Skin of body (tissue), 2 donors: ENCODE results near the gene DISP2. TPM values are rescaled to one million over a fixed set of nuclear protein-coding genes. Genes with fewer than 3 reads are reported as not detected.

Source experiments
- DNase-seq: peaks from one replicate; lab custom pipeline; 2025; lab: John Stamatoyannopoulos, UW
- total RNA-seq: library from RNA; depleted of rRNA; stranded (reverse); fragments of >200 nt; gene quantifications from one replicate; pipeline ENCODE4 v1.2.3, GENCODE V29; 2014

DISP2 gene
- total RNA-seq = 0.79 TPM

- peak; percentile 49 for DNase-seq
These were observed at the start of gene DISP2 for GRCh38 chr15:40357723-40358470. Gene DISP2 (plus strand): TSS chr15:40358219. CDS start chr15:40358322, 103 bp downstream.

GRCh38 chr15:40309344-40309862 lies 48.6 kb upstream of the DISP2 start:
- no peak for DNase-seq

GRCh38 chr15:40310001-40310959 lies 47.7 kb upstream of the DISP2 start:
- no peak for DNase-seq

GRCh38 chr15:40310993-40311392 lies 47.0 kb upstream of the DISP2 start:
- DNase-seq = no peak

GRCh38 chr15:40312370-40313158 lies 45.5 kb upstream of the DISP2 start:
- no peak for DNase-seq

- DNase-seq = no peak
These were observed 44.3 kb upstream of the DISP2 start for GRCh38 chr15:40313531-40314398.

- no peak for DNase-seq
These were observed 43.2 kb upstream of the DISP2 start for GRCh38 chr15:40314723-40315276.

- DNase-seq = no peak
These were observed 41.1 kb upstream of the DISP2 start for GRCh38 chr15:40316931-40317330.

- no peak for DNase-seq
These were observed 40.4 kb upstream of the DISP2 start for GRCh38 chr15:40317580-40317979.

- no peak for DNase-seq
These were observed 37.6 kb upstream of the DISP2 start for GRCh38 chr15:40320409-40320808.

- DNase-seq = peak; percentile 61
These were observed 37.1 kb upstream of the DISP2 start for GRCh38 chr15:40320931-40321371.

- no peak for DNase-seq
These were observed 35.3 kb upstream of the DISP2 start for GRCh38 chr15:40322531-40323238.

- peak; percentile 88 for DNase-seq
These were observed 34.6 kb upstream of the DISP2 start, which contains the start of gene INAFM2 for GRCh38 chr15:40323239-40323952. Gene INAFM2 (plus strand): TSS chr15:40323692. CDS start chr15:40324056, 364 bp downstream.

GRCh38 chr15:40323953-40324937 lies 33.8 kb upstream of the DISP2 start:
- DNase-seq = no peak

- no peak for DNase-seq
These were observed 32.8 kb upstream of the DISP2 start for GRCh38 chr15:40325188-40325587.

- no peak for DNase-seq
These were observed 32.3 kb upstream of the DISP2 start for GRCh38 chr15:40325700-40326099.

GRCh38 chr15:40327457-40327856 lies 30.6 kb upstream of the DISP2 start:
- DNase-seq = no peak
